Lower lobe of right lung (tissue), 2 donors: ENCODE measurements around the gene PRDX1. TPM values are rescaled to one million over a fixed set of nuclear protein-coding genes. Genes with fewer than 3 reads are reported as not detected.

Experiments used
- ATAC-seq, 2 donors: fragments of 200-7000 bp; cut with Tn5 transposase; one replicate each; pipeline ENCODE4 v1.9.1; 2020 to 2022; ENCODE audit warnings: mild to moderate bottlenecking in 2 of 2, moderate library complexity in 2 of 2
- DNase-seq: peaks from one replicate; pipeline ENCODE4 v3.0.0-alpha.2; 2020
- H3K27ac ChIP-seq: fragments of 200-600 bp; one replicate; pipeline ENCODE4 v1.8.0; 2022
- H3K27me3 ChIP-seq: fragments of 200-600 bp; one replicate; pipeline ENCODE4 v1.8.0; 2022; ENCODE audit warnings: low read depth
- H3K36me3 ChIP-seq: fragments of 200-600 bp; one replicate; pipeline ENCODE4 v1.8.0; 2022; ENCODE audit warnings: mild to moderate bottlenecking
- H3K4me1 ChIP-seq: fragments of 200-600 bp; one replicate; pipeline ENCODE4 v1.8.0; 2022
- H3K4me3 ChIP-seq: fragments of 200-600 bp; one replicate; pipeline ENCODE4 v1.8.0; 2022; ENCODE audit warnings: mild to moderate bottlenecking
- H3K9me3 ChIP-seq: fragments of 200-600 bp; one replicate; pipeline ENCODE4 v1.8.0; 2022
- intact Hi-C: fragments of 100-400 bp; cut with DNase I; formaldehyde crosslinking; loops from one replicate; pipeline ENCODE4 v1.11.0; 2022
- long read RNA-seq: library from polyadenylated mRNA; unstranded; transcript quantifications from one replicate; pipeline ENCODE4 v2.0.0, GENCODE V29; 2021
- total RNA-seq: library from RNA; stranded (reverse); fragmentation: NEBNext Ultra II Directional; extraction: Animal tissue kit (Norgen Biotek cat#: 25700); gene quantifications from one replicate; pipeline ENCODE4 v1.2.1, GENCODE V29; 2021
- TF ChIP-seq, protein P1 (sequence below): fragments of 200-600 bp; IDR thresholded peaks from one replicate; pipeline ENCODE4 v1.8.0; 2022; ENCODE audit warnings: antibody characterized with exemption, mild to moderate bottlenecking
- donor health status: DM: no; HTN: yes; CAD: no; lungs with severe emphysema.

Gene PRDX1
- 417 TPM for total RNA-seq
- long read RNA-seq, transcript PRDX1-202 (6 exons, 1,021 nt) = major isoform, 229 of 245 reads
- long read RNA-seq, partial matches to known transcripts = 8 of 245 reads
- long read RNA-seq, other reads (novel, unspliced or antisense) = 6 of 245 reads

GRCh38 chr1:45521413-45522323, at the start of gene PRDX1:
Gene PRDX1 (minus strand): TSS chr1:45521884. CDS start chr1:45519043, 2,841 bp downstream.
- ATAC-seq (peak; percentile 98), DNase-seq (peak; percentile 95)
- intact Hi-C loops = no loop called here
- Histone ChIP-seq H3K9me3 (no peaks in the 10 kb centered on the region), H3K36me3 (peaks cover 22% of the 10 kb centered on the region), H3K4me3 (peak within 1 kb of the TSS; percentile 97), H3K27ac (peak within 1 kb of the TSS; percentile 94), H3K4me1 (peaks cover 27% of the 10 kb centered on the region), H3K27me3 (no peaks in the 10 kb centered on the region)
- TF ChIP-seq, protein P1, sequence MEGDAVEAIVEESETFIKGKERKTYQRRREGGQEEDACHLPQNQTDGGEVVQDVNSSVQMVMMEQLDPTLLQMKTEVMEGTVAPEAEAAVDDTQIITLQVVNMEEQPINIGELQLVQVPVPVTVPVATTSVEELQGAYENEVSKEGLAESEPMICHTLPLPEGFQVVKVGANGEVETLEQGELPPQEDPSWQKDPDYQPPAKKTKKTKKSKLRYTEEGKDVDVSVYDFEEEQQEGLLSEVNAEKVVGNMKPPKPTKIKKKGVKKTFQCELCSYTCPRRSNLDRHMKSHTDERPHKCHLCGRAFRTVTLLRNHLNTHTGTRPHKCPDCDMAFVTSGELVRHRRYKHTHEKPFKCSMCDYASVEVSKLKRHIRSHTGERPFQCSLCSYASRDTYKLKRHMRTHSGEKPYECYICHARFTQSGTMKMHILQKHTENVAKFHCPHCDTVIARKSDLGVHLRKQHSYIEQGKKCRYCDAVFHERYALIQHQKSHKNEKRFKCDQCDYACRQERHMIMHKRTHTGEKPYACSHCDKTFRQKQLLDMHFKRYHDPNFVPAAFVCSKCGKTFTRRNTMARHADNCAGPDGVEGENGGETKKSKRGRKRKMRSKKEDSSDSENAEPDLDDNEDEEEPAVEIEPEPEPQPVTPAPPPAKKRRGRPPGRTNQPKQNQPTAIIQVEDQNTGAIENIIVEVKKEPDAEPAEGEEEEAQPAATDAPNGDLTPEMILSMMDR = no peak

- Histone ChIP-seq H3K4me1 (peaks cover 12% of the 10 kb centered on the region), H3K36me3 (peaks cover 51% of the 10 kb centered on the region), H3K27ac (no peak overlapping the region), H3K27me3 (no peaks in the 10 kb centered on the region), H3K4me3 (no peak overlapping the region), H3K9me3 (no peaks in the 10 kb centered on the region)
- ATAC-seq = no peak
- intact Hi-C loops = loop anchor here (5.0 kb wide), 1 partner anchor 58 kb away; no protein-coding TSS in a partner anchor
- no peak for DNase-seq
- TF ChIP-seq, protein P1 = no peak
These were observed 48.9 kb upstream of the PRDX1 start for GRCh38 chr1:45570631-45571030.

GRCh38 chr1:45569962-45570581, 48.4 kb upstream of the PRDX1 start:
- peak; percentile 90 to 95 for ATAC-seq
- H3K27ac ChIP-seq = peak overlapping the region; percentile 21
- peaks cover 51% of the 10 kb centered on the region for H3K36me3 ChIP-seq

GRCh38 chr1:45569571-45569961, 47.9 kb upstream of the PRDX1 start:
- TF ChIP-seq, protein P1 = no peak
- ATAC-seq (no peak), DNase-seq (no peak)
- H3K27me3 ChIP-seq = no peaks in the 10 kb centered on the region
- H3K4me3 ChIP-seq = no peak overlapping the region
- H3K4me1 ChIP-seq = peaks cover 12% of the 10 kb centered on the region
- intact Hi-C loops = no loop called here
- peaks cover 53% of the 10 kb centered on the region for H3K36me3 ChIP-seq
- H3K27ac ChIP-seq = peak overlapping the region; percentile 21
- no peaks in the 10 kb centered on the region for H3K9me3 ChIP-seq

More at GRCh38 chr1:45569962-45570581, 48.4 kb upstream of the PRDX1 start:
- peak; percentile 61 for DNase-seq
- intact Hi-C loops = loop anchor here (5.0 kb wide), 1 partner anchor 58 kb away; no protein-coding TSS in a partner anchor
- Histone ChIP-seq H3K4me1 (peaks cover 12% of the 10 kb centered on the region), H3K27me3 (no peaks in the 10 kb centered on the region), H3K9me3 (no peaks in the 10 kb centered on the region), H3K4me3 (no peak overlapping the region)
- TF ChIP-seq, protein P1 = peak; percentile 99

GRCh38 chr1:45568421-45568820, 46.7 kb upstream of the PRDX1 start:
- Histone ChIP-seq H3K4me1 (peaks cover 12% of the 10 kb centered on the region), H3K27ac (no peak overlapping the region), H3K9me3 (no peaks in the 10 kb centered on the region), H3K36me3 (peaks cover 64% of the 10 kb centered on the region), H3K4me3 (no peak overlapping the region), H3K27me3 (no peaks in the 10 kb centered on the region)
- ATAC-seq = no peak
- TF ChIP-seq, protein P1 = no peak
- intact Hi-C loops = no loop called here
- no peak for DNase-seq
